Measurements from ENCODE around the gene ARID1B.
A peak's percentile ranks its signal among the peaks of the same experiment; 100 is the strongest.

ARID1B gene

DNA sequence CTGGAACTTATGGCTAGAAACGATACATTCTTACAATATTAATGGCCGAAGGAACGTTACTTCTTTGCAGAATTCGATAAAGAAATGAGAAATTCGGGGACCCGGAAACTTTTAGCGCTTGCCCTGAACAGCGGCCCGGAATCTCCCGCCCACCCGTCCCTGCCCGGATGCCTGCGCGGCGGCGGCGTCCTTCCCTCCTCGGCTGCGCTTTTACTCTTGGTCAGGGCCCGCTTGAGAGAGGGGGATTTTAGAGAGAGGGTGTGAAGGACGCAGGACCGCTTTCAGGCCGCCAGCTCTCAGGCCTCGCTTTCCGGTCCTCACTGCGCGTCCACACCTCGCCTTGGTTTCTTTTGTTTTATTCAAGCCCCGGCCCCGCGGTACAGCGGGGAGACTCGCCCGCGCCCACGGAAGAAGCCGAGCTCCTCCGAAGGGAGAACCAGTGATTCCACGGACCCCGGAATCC, 243.7 kb downstream of the ARID1B start:
- TF ChIP-seq EZH2 (IDR thresholded peaks at IDR 0.05; ENCODE audit: borderline replicate concordance, low read depth, low read length, severe bottlenecking): no peak
- TF ChIP-seq, protein P1, sequence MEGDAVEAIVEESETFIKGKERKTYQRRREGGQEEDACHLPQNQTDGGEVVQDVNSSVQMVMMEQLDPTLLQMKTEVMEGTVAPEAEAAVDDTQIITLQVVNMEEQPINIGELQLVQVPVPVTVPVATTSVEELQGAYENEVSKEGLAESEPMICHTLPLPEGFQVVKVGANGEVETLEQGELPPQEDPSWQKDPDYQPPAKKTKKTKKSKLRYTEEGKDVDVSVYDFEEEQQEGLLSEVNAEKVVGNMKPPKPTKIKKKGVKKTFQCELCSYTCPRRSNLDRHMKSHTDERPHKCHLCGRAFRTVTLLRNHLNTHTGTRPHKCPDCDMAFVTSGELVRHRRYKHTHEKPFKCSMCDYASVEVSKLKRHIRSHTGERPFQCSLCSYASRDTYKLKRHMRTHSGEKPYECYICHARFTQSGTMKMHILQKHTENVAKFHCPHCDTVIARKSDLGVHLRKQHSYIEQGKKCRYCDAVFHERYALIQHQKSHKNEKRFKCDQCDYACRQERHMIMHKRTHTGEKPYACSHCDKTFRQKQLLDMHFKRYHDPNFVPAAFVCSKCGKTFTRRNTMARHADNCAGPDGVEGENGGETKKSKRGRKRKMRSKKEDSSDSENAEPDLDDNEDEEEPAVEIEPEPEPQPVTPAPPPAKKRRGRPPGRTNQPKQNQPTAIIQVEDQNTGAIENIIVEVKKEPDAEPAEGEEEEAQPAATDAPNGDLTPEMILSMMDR (IDR thresholded peaks at IDR 0.05; ENCODE audit: borderline replicate concordance, extremely low read depth, low read length, poor library complexity, severe bottlenecking): no peak
- H3K27ac ChIP-seq (ENCODE audit: low read length): peak overlapping the region; percentile 93
- peak; percentile 52 for ATAC-seq (ENCODE audit: insufficient read depth, low read depth)
- peaks cover 48% of the 10 kb centered on the region; the same call in 1 of the 2 replicates for H4K20me1 ChIP-seq (ENCODE audit: insufficient read depth, low read length)
- peak; percentile 61 for DNase-seq
- peaks cover 92% of the 10 kb centered on the region for H3K79me2 ChIP-seq (ENCODE audit: insufficient read depth, low read length)
- peak overlapping the region; percentile 71 to 78 for H3K4me3 ChIP-seq (ENCODE audit: low read depth in 1 of 2, low read length in 2 of 2)
- no peaks in the 10 kb centered on the region for H3K9me3 ChIP-seq (ENCODE audit: insufficient read depth, low read length, severe bottlenecking)
- no peaks in the 10 kb centered on the region; the same call in 1 of the 2 replicates for H3K36me3 ChIP-seq (ENCODE audit: insufficient read depth, low read length)
- H3K4me1 ChIP-seq (ENCODE audit: insufficient read depth, low read length): peaks cover 32% of the 10 kb centered on the region
- peak overlapping the region; percentile 66 for H3K4me2 ChIP-seq (ENCODE audit: insufficient read depth, low read length)
- peak overlapping the region; percentile 93 for H3K9ac ChIP-seq (ENCODE audit: low read depth, low read length)
- no peaks in the 10 kb centered on the region for H3K27me3 ChIP-seq (ENCODE audit: insufficient read depth, low read length, poor library complexity)
- peak overlapping the region; percentile 88 for H2AFZ ChIP-seq (ENCODE audit: low read depth, low read length)

DNA sequence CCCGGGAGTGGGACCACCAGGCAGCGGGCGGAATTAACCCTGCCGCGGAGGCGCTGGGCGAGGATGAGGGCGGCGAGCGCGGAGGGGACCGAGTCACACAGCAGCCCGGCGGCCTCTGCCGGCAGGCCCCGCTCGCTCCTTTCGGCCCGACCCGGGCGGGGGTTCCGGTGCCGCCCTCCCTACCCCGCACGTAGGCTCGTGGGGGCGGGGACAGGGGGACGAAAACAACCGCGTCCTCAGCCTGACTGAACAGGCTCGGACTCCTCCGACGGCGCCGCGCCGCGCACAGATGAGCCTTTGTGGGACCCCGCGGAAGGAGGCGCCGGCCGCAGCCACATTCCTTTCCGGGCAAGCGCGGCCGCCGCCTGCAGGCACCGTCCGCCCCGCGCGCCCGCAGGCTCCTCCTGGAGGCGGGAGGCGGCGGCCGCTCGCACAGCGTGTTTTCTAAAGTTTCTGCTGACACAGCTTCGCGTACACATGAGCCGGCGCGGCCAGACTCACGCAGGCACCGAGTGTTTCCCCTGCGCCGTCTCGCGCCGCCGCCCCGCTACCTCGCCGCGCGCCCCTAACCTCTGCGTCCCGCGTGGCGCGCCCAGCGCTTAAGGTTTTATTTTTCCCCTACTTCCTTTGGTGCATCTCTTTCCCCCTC, 244.3 kb downstream of the ARID1B start:
- Histone ChIP-seq H3K36me3 (ENCODE audit: insufficient read depth, low read length) (no peaks in the 10 kb centered on the region; the same call in 1 of the 2 replicates), H3K79me2 (ENCODE audit: insufficient read depth, low read length) (peaks cover 92% of the 10 kb centered on the region), H4K20me1 (ENCODE audit: insufficient read depth, low read length) (peaks cover 48% of the 10 kb centered on the region; the same call in 1 of the 2 replicates), H3K4me3 (ENCODE audit: low read depth in 1 of 2, low read length in 2 of 2) (peak overlapping the region; percentile 71 to 78), H2AFZ (ENCODE audit: low read depth, low read length) (peak overlapping the region; percentile 88), H3K9ac (ENCODE audit: low read depth, low read length) (peak overlapping the region; percentile 93), H3K9me3 (ENCODE audit: insufficient read depth, low read length, severe bottlenecking) (no peaks in the 10 kb centered on the region), H3K27me3 (ENCODE audit: insufficient read depth, low read length, poor library complexity) (no peaks in the 10 kb centered on the region), H3K27ac (ENCODE audit: low read length) (peak overlapping the region; percentile 93), H3K4me1 (ENCODE audit: insufficient read depth, low read length) (peaks cover 32% of the 10 kb centered on the region), H3K4me2 (ENCODE audit: insufficient read depth, low read length) (peak overlapping the region; percentile 66)
- peak; percentile 81 for ATAC-seq (ENCODE audit: insufficient read depth, low read depth)
- DNase-seq: peak; percentile 86
- no peak for TF ChIP-seq EZH2 (IDR thresholded peaks at IDR 0.05; ENCODE audit: borderline replicate concordance, low read depth, low read length, severe bottlenecking)
- TF ChIP-seq, protein P1 (IDR thresholded peaks at IDR 0.05; ENCODE audit: borderline replicate concordance, extremely low read depth, low read length, poor library complexity, severe bottlenecking): peak; percentile 29

DNA sequence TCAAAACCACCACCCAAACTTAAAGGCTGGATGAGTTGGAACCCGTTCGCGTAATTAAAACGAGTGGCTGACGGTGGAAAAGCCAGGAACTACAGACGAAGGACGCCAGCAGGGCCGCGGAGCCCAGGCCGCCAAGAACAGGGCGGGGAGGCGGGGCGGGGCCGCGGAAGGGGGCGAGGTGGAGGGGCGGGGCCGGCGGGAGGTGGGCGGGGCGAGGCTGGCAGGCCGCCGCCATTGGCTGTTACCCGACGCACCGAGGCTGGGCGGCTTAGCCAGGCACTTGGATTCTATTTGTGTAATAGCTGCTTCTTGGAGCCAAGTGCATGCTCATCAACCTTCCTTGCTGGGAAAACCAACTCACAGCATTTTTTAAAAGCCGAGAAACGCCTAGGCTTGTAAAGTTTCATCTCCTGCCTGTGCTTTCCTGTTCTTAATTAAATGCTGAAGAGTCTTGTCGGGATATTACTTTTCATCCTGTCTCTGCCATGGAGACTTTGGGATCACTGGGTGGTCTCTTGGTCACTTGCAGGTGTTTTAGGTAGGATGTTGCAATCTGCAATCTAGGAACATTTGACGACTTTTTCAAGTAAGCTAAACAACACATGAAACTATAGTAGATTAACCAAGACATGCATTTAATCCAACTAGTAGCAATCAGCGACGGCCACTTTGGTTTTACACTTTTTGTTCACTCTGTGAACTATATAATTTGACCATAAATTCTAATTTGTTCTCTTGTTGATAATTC, 245.0 kb downstream of the ARID1B start:
- H3K27me3 ChIP-seq (ENCODE audit: insufficient read depth, low read length, poor library complexity): no peaks in the 10 kb centered on the region
- ATAC-seq (ENCODE audit: insufficient read depth, low read depth) (peak; percentile 76), DNase-seq (peak; percentile 86)
- no peak for TF ChIP-seq EZH2 (IDR thresholded peaks at IDR 0.05; ENCODE audit: borderline replicate concordance, low read depth, low read length, severe bottlenecking)
- TF ChIP-seq, protein P1 (IDR thresholded peaks at IDR 0.05; ENCODE audit: borderline replicate concordance, extremely low read depth, low read length, poor library complexity, severe bottlenecking): no peak
- peak overlapping the region; percentile 66 for H3K4me2 ChIP-seq (ENCODE audit: insufficient read depth, low read length)
- H3K79me2 ChIP-seq (ENCODE audit: insufficient read depth, low read length): peaks cover 92% of the 10 kb centered on the region
- H4K20me1 ChIP-seq (ENCODE audit: insufficient read depth, low read length): peaks cover 49% of the 10 kb centered on the region; the same call in 1 of the 2 replicates
- peak overlapping the region; percentile 71 to 78; a peak in 3 of 4 replicates for H3K4me3 ChIP-seq (ENCODE audit: low read depth in 1 of 2, low read length in 2 of 2)
- H3K27ac ChIP-seq (ENCODE audit: low read length): peak overlapping the region; percentile 93
- no peaks in the 10 kb centered on the region; the same call in 1 of the 2 replicates for H3K36me3 ChIP-seq (ENCODE audit: insufficient read depth, low read length)
- peak overlapping the region; percentile 88 for H2AFZ ChIP-seq (ENCODE audit: low read depth, low read length)
- H3K9me3 ChIP-seq (ENCODE audit: insufficient read depth, low read length, severe bottlenecking): no peaks in the 10 kb centered on the region
- H3K9ac ChIP-seq (ENCODE audit: low read depth, low read length): peak overlapping the region; percentile 93
- peaks cover 32% of the 10 kb centered on the region for H3K4me1 ChIP-seq (ENCODE audit: insufficient read depth, low read length)

Measured in DND-41 (cell line).